HL-60 (cell line): Measurements from ENCODE around the gene STOX2.

Source experiments
- GABPA ChIP-seq: IDR thresholded peaks from 2 replicates; pipeline ENCODE4 v1.6.1; 2012; ENCODE audit warnings: low read depth
- POLR2AphosphoS5 ChIP-seq: IDR thresholded peaks from 2 replicates; pipeline ENCODE4 v1.6.1; 2012; ENCODE audit warnings: low read depth
- TF ChIP-seq, protein P1 (sequence below): IDR thresholded peaks from one replicate; pipeline ENCODE4 v1.5.1; 2011; ENCODE audit warnings: low read length, control low read depth, inconsistent platforms; ENCODE audit not compliant: insufficient read depth
- TF ChIP-seq, protein P2 (sequence below): IDR thresholded peaks from 2 replicates; pipeline ENCODE4 v1.6.1; 2012; ENCODE audit warnings: low read depth; ENCODE audit not compliant: insufficient replicate concordance

DNA sequence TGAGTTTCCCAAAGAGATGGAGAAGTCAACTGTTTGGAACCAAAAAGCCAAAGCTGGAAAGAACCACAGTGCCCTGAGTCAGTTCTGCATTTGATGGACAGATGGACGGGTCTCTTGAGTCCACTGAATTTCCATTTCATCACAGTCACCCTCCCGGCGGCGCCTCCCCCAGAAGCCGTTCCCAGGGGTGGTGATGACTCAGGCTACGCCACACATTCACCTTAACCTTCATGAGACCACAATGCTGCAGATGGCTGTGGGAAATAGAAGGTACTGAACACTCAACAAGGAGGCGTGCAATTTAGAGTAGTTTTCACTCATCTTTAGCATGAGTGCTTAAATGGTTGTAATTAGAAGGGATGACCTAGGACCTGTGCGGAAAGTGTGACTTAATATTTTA lies 61.3 kb downstream of the STOX2 start:
- no peak for TF ChIP-seq GABPA
- TF ChIP-seq, protein P1, sequence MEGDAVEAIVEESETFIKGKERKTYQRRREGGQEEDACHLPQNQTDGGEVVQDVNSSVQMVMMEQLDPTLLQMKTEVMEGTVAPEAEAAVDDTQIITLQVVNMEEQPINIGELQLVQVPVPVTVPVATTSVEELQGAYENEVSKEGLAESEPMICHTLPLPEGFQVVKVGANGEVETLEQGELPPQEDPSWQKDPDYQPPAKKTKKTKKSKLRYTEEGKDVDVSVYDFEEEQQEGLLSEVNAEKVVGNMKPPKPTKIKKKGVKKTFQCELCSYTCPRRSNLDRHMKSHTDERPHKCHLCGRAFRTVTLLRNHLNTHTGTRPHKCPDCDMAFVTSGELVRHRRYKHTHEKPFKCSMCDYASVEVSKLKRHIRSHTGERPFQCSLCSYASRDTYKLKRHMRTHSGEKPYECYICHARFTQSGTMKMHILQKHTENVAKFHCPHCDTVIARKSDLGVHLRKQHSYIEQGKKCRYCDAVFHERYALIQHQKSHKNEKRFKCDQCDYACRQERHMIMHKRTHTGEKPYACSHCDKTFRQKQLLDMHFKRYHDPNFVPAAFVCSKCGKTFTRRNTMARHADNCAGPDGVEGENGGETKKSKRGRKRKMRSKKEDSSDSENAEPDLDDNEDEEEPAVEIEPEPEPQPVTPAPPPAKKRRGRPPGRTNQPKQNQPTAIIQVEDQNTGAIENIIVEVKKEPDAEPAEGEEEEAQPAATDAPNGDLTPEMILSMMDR: no peak
- no peak for TF ChIP-seq POLR2AphosphoS5
- TF ChIP-seq, protein P2, sequence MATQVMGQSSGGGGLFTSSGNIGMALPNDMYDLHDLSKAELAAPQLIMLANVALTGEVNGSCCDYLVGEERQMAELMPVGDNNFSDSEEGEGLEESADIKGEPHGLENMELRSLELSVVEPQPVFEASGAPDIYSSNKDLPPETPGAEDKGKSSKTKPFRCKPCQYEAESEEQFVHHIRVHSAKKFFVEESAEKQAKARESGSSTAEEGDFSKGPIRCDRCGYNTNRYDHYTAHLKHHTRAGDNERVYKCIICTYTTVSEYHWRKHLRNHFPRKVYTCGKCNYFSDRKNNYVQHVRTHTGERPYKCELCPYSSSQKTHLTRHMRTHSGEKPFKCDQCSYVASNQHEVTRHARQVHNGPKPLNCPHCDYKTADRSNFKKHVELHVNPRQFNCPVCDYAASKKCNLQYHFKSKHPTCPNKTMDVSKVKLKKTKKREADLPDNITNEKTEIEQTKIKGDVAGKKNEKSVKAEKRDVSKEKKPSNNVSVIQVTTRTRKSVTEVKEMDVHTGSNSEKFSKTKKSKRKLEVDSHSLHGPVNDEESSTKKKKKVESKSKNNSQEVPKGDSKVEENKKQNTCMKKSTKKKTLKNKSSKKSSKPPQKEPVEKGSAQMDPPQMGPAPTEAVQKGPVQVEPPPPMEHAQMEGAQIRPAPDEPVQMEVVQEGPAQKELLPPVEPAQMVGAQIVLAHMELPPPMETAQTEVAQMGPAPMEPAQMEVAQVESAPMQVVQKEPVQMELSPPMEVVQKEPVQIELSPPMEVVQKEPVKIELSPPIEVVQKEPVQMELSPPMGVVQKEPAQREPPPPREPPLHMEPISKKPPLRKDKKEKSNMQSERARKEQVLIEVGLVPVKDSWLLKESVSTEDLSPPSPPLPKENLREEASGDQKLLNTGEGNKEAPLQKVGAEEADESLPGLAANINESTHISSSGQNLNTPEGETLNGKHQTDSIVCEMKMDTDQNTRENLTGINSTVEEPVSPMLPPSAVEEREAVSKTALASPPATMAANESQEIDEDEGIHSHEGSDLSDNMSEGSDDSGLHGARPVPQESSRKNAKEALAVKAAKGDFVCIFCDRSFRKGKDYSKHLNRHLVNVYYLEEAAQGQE: no peak
